GM20431 (cell line): Measurements from ENCODE around the gene NDNF.

Experiments
- in situ Hi-C: fragments of 300-500 bp; cut with MseI, MboI; formaldehyde crosslinking; loops from one replicate; pipeline ENCODE4 v1.15.0; 2020; ENCODE audit warnings: low sequenced_read_pairs; ENCODE audit not compliant: unreplicated experiment

Gene NDNF

DNA sequence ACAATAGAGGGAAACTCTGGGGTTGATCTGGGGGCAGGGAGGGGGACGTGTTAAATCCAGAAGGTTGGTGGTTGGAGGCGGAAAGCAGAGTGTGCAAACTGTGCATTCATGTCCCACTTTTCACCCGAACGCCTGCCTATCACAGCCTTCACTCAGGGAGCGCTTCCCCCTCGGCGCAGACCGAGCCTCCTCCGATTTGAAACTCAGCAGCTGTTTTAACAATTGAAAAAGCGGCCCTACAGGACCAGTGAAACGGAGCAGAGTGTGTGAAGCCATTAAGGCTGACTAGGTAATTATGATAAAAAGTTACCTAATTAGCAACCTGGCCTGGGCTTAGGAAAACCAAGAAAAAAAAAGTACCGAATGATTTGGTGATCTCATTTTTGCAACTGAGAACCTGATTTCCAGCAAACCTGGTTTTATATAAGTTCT, 685 bp upstream of the NDNF start:
- in situ Hi-C loops = no loop called here

DNA sequence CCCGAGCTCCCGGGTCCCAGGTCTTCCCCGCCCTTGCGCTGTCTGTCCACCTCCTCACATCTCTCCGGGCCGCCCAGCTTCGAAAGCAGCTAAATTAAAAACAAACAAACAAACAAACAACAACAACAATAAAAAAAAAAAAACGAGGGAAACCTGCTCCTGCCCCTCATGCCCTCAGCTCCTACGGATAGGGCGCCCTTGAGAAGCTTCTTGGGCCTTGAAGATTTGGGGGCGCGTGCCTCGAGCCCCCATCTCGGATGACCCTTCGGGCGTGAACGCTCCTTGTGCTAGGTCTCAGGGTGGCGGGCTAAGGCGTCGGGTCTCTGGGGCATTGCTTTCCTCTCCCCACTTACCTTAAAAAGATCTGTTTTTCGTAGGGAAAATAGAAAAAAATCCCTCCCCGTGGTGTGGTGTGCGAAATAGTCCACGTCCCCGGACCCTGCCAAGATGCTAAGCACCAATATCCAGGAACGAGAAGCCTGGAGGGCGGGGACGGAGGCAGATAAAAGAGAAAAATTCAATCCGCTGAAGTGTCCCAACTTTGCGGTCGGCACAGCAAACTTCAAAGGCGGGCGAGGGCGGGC, 603 bp downstream of the NDNF start:
- in situ Hi-C loops = no loop called here

GRCh38 chr4:121070696-121071639, 1.4 kb downstream of the NDNF start:
- in situ Hi-C loops = no loop called here

GRCh38 chr4:121070274-121070673, 2.1 kb downstream of the NDNF start:
- in situ Hi-C loops = no loop called here

- in situ Hi-C loops = no loop called here
Measured at GRCh38 chr4:121069430-121069829, 2.9 kb downstream of the NDNF start.

DNA sequence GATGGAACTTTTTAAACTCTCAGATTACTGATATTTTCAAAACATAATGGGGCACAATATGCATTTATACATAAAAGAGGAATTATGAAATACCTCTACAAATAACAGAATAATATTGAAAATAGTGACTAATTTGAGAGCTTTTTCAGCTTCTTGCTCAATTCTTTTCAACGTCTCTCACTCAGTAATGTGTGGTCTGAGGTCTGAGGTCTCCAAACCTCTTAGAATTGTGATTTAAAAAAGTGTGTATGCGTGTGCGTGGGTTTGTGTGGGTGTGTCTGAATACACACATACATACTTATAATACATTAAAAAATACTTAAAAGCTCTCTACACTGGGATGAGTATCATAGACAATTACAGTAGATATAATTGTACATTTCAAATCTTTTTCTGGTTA, 7.9 kb downstream of the NDNF start:
- in situ Hi-C loops = no loop called here

GRCh38 chr4:121062521-121062920, 9.8 kb downstream of the NDNF start:
- in situ Hi-C loops = no loop called here

GRCh38 chr4:121061861-121062260, 10.5 kb downstream of the NDNF start:
- in situ Hi-C loops = no loop called here

GRCh38 chr4:121061215-121061614, 11.1 kb downstream of the NDNF start:
- in situ Hi-C loops = no loop called here

DNA sequence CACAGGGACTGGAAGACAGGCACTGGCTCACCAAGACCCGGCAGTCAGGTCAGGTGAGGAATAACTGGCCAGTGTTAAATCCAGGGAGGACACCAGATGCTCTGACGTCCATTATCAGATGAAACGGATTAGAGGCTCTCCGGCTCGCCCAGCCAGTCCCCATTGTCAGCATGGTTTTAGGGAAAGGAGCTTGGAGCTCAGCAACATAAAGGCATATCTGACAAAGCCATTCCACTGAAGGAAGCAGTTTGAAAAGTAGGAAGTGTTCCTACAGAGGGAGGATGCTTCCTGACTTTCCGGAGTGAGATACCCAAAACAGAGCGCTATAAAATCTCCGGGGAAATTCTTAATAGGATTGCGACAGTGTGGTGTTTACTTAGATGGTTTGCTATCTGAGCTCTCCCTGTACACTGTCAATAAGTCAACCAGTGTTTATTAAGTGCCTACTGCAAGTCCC, 14.8 kb downstream of the NDNF start:
- in situ Hi-C loops = no loop called here

GRCh38 chr4:121056066-121056465, 16.3 kb downstream of the NDNF start:
- in situ Hi-C loops = no loop called here

DNA sequence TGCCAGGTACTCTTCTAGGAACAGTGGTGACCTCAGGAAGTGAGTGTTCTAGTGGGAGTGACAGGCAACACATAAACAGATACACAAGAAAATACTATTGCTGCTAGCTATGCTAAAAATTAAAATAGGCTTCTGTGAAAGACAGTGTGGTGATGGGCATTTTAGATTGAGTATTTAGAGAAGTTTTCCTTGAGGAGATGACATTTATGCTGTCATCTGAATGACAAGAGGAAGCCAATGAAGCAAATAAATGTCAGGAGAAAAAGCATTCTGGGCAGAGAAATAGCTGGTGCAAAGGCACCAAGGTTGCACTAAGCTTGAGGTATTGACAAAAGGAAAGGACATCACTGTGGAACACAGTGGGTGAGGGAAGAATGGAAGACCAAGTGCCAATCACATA, 18.0 kb downstream of the NDNF start:
- in situ Hi-C loops = no loop called here

DNA sequence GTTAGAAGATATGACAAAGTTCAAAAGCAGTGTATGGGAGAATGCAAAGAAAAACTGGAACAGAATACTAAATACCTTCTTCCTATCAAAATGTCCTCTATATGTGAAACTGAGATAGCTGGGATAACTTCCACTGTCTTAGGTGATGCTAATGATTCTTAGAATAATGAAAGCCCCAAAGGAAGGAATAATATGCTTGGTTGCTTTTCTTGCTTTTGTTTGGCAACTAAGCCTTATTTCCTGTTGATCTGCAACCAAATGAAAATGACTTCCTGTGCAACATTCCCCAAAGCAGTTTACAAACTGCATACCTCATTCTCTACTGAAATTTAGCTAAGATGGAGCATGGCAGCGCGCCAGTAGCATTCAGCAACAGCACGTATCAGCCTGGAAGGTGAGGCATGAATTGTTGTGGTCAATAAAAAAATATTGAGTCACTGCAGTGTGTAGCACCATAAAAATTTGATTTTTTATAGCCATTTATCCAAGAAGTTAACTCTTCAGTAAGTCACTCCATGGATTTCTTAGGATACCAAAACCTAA, 18.7 kb downstream of the NDNF start:
- in situ Hi-C loops = no loop called here

DNA sequence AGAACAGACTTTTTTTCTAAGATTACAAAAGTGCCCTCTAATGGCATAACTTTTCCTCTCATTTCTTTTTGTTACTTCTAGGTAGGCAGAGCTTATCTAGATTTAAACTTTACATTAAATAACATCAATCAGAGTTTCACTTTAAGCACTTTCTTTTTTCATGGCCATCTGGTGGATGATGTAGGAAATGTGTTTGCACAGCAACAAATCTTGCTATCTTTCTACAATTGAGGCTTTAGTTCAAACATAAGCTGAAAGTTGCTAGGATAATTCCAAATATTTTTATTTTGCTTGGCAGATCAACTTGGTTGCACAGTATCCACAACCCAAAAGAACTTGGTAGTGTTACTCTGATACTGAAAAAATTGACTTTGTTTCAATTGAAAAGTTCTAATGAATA, 22.0 kb downstream of the NDNF start:
- in situ Hi-C loops = no loop called here

- in situ Hi-C loops = no loop called here
Measured at GRCh38 chr4:121049072-121049599, 23.2 kb downstream of the NDNF start.

DNA sequence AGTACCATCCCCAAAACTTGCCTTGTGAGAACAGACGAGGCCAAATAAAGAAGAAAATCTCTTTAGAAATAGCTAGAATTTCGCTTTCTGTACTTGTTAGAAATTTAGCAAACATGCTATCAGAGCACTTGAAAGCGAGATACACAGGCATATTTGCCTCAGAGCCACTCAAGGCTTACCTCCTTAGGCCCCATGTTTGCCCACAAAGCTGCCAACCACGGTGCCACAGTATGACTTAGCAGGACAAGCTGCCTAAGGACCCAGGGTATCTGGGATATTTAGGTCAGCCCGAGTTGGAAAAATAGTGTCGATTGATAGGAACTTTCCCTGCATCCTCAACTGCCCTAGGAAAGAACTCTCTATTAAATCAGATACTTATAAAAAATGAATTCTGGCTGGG, 24.2 kb downstream of the NDNF start:
- in situ Hi-C loops = no loop called here

GRCh38 chr4:121041307-121042090, 30.8 kb downstream of the NDNF start:
- in situ Hi-C loops = no loop called here

DNA sequence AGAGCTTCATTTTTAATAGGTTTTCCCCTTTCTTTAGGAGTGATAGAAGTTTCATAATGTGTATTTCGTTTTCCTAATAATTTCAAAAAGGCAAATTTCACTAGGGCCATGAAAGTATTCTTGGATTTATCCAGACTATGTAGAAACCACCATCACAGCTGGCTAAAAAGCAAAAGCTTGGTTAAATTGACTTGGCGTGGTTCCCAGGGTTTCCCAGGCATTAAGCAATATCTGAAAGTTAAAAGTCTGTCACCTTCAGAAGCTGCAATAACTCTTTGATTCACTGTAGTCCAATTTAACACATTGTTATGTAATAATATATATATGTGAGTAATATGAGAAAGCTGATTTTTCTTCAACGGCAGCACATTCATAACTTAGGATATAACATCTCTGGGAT, 38.3 kb downstream of the NDNF start:
- in situ Hi-C loops = no loop called here

GRCh38 chr4:121030711-121031110, 41.6 kb downstream of the NDNF start:
- in situ Hi-C loops = no loop called here

GRCh38 chr4:121030131-121030530, 42.2 kb downstream of the NDNF start:
- in situ Hi-C loops = no loop called here
